Measurements from ENCODE around the gene MAPK1IP1L.

DNA sequence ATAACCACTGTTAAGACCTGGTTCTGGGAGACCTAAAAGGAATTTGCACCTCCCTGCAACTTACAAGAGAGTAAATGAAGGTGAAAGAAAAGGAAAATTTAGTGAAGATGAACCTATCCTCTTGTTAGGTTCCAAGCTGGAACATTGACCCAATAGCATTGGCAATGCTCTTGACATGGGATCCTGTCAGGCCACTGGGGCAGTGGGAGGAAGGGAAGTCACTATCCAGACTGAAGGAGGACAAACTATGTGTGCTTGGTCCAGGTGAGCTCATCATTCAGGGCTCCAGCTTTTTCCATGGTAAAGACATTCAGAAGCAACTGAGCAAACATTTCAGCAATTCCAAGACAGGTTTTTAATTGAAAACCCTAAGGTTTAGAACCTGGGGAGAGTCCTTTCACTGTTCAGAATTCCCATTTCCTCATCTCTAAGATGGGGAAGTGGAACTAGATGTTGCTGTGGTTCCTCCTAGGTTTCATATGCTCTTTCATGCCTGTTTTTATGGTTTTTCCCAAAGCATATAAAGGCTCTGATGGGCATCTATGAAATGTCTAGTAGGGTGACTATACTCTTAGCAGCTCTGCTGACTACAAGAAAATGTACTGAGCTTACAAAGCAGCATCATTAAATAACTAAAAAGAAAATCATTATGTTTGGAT, 33.1 kb downstream of the MAPK1IP1L start:
- TF ChIP-seq CTCF (conservative IDR thresholded peaks at IDR 0.05; ENCODE audit: low read depth in 2 of 2), result no peak
- no peak for TF ChIP-seq NANOG (IDR thresholded peaks at IDR 0.05; ENCODE audit: borderline replicate concordance)
- TF ChIP-seq CREB1 (CRISPR knock-in tag; IDR thresholded peaks at IDR 0.05; ENCODE audit: low read depth), result no peak
- no peak for TF ChIP-seq EZH2 (IDR thresholded peaks at IDR 0.05; ENCODE audit: low read depth, unreplicated experiment)
- no peak for TF ChIP-seq POLR2AphosphoS5 (IDR thresholded peaks at IDR 0.05; ENCODE audit: low read depth)
- TF ChIP-seq, protein P1, sequence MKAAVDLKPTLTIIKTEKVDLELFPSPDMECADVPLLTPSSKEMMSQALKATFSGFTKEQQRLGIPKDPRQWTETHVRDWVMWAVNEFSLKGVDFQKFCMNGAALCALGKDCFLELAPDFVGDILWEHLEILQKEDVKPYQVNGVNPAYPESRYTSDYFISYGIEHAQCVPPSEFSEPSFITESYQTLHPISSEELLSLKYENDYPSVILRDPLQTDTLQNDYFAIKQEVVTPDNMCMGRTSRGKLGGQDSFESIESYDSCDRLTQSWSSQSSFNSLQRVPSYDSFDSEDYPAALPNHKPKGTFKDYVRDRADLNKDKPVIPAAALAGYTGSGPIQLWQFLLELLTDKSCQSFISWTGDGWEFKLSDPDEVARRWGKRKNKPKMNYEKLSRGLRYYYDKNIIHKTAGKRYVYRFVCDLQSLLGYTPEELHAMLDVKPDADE (IDR thresholded peaks at IDR 0.05), result no peak
- no peak for TF ChIP-seq REST (IDR thresholded peaks at IDR 0.05; ENCODE audit: unreplicated experiment)
- no peak for TF ChIP-seq STAT1 (IDR thresholded peaks at IDR 0.05; ENCODE audit: unreplicated experiment)

Measured in GM23338 (cell line).